ENCODE data around the gene PARVG.

The PARVG gene

GRCh38 chr22:44154436-44154942, 26.2 kb upstream of the PARVG start:
- DNase-seq (ENCODE audit: low read depth in 2 of 2): no peak

GRCh38 chr22:44155115-44155514, 25.6 kb upstream of the PARVG start:
- DNase-seq (ENCODE audit: low read depth in 2 of 2): no peak

- no peak for DNase-seq (ENCODE audit: low read depth in 2 of 2)
Observed at GRCh38 chr22:44157916-44158618, 22.7 kb upstream of the PARVG start.

- no peak for DNase-seq (ENCODE audit: low read depth in 2 of 2)
Observed at GRCh38 chr22:44158816-44159215, 21.9 kb upstream of the PARVG start.

- no peak for DNase-seq (ENCODE audit: low read depth in 2 of 2)
Observed at GRCh38 chr22:44159221-44159620, 21.5 kb upstream of the PARVG start.

- DNase-seq (ENCODE audit: low read depth in 2 of 2): no peak
Observed at GRCh38 chr22:44159811-44160210, 20.9 kb upstream of the PARVG start.

- no peak for DNase-seq (ENCODE audit: low read depth in 2 of 2)
Observed at GRCh38 chr22:44160421-44160820, 20.3 kb upstream of the PARVG start.

- no peak for DNase-seq (ENCODE audit: low read depth in 2 of 2)
Observed at GRCh38 chr22:44161673-44162072, 19.1 kb upstream of the PARVG start.

- DNase-seq (ENCODE audit: low read depth in 2 of 2): no peak
Observed at GRCh38 chr22:44162960-44163359, 17.8 kb upstream of the PARVG start.

- no peak for DNase-seq (ENCODE audit: low read depth in 2 of 2)
Observed at GRCh38 chr22:44163536-44163935, 17.2 kb upstream of the PARVG start.

GRCh38 chr22:44164031-44164430, 16.7 kb upstream of the PARVG start:
- DNase-seq (ENCODE audit: low read depth in 2 of 2): no peak

- DNase-seq (ENCODE audit: low read depth in 2 of 2): no peak
Observed at GRCh38 chr22:44165286-44165874, 15.3 kb upstream of the PARVG start.

GRCh38 chr22:44166498-44167276, 14.0 kb upstream of the PARVG start:
- DNase-seq (ENCODE audit: low read depth in 2 of 2): no peak

- DNase-seq (ENCODE audit: low read depth in 2 of 2): no peak
Observed at GRCh38 chr22:44167501-44167900, 13.2 kb upstream of the PARVG start.

GRCh38 chr22:44168206-44168605, 12.5 kb upstream of the PARVG start:
- no peak for DNase-seq (ENCODE audit: low read depth in 2 of 2)

GRCh38 chr22:44170470-44170869, 10.3 kb upstream of the PARVG start:
- DNase-seq (ENCODE audit: low read depth in 2 of 2): no peak

- DNase-seq (ENCODE audit: low read depth in 2 of 2): no peak
Observed at GRCh38 chr22:44171561-44171960, 9.2 kb upstream of the PARVG start.

GRCh38 chr22:44172370-44173108, 8.2 kb upstream of the PARVG start:
- no peak for DNase-seq (ENCODE audit: low read depth in 2 of 2)

GRCh38 chr22:44173154-44173553, 7.6 kb upstream of the PARVG start:
- DNase-seq (ENCODE audit: low read depth in 2 of 2): no peak

GRCh38 chr22:44175676-44176075, 5.0 kb upstream of the PARVG start:
- no peak for DNase-seq (ENCODE audit: low read depth in 2 of 2)

- no peak for DNase-seq (ENCODE audit: low read depth in 2 of 2)
Observed at GRCh38 chr22:44179196-44179988, 1.3 kb upstream of the PARVG start.
